Mesodermal cell (in vitro differentiated cells): Measurements from ENCODE around the gene CYB561.

Experiments
- H3K27ac ChIP-seq: 2 replicates; pipeline ENCODE4 v1.7.0; 2013; ENCODE audit warnings: mild to moderate bottlenecking, low read depth, low read length, moderate library complexity; ENCODE audit not compliant: severe bottlenecking
- H3K36me3 ChIP-seq: 2 replicates; pipeline ENCODE4 v1.7.1; 2013; ENCODE audit warnings: mild to moderate bottlenecking, low read length, moderate library complexity; ENCODE audit not compliant: control insufficient read depth, insufficient read depth
- H3K4me1 ChIP-seq: one replicate; pipeline ENCODE4 v1.7.1; 2013; ENCODE audit warnings: mild to moderate bottlenecking, low read length; ENCODE audit not compliant: insufficient read depth, control insufficient read depth, poor library complexity, severe bottlenecking
- H3K4me3 ChIP-seq: 2 replicates; pipeline ENCODE4 v1.7.0; 2013; ENCODE audit warnings: low read length, control low read depth, mild to moderate bottlenecking; ENCODE audit not compliant: insufficient read depth, poor library complexity, severe bottlenecking; ENCODE audit errors: extremely low read depth
- H3K9me3 ChIP-seq: 2 replicates; pipeline ENCODE4 v1.7.1; 2013; ENCODE audit warnings: mild to moderate bottlenecking, low read length, moderate library complexity; ENCODE audit not compliant: control insufficient read depth
- WGBS, 2 experiments: methylation state at CpG; one replicate each; pipeline ENCODE4 v1.1.5; 2013; ENCODE audit warnings: missing lambda C conversion rate in 2 of 2; ENCODE audit not compliant: insufficient coverage in 2 of 2; 5-methylcytosine and 5-hydroxymethylcytosine counted together

CYB561 gene

GRCh38 chr17:63421681-63422645, 24.1 kb downstream of the CYB561 start:
- Histone ChIP-seq H3K27ac (no peak overlapping the region), H3K9me3 (no peaks in the 10 kb centered on the region), H3K4me1 (peaks cover 12% of the 10 kb centered on the region), H3K4me3 (no peak overlapping the region), H3K36me3 (peaks cover 44% of the 10 kb centered on the region)
- 92 to 93% methylated on average over 19 to 20 of the region's 25 CpGs for WGBS, 2 experiments

GRCh38 chr17:63420868-63421680, 25.0 kb downstream of the CYB561 start:
- H3K36me3 ChIP-seq, result peaks cover 50% of the 10 kb centered on the region
- WGBS, 2 experiments, result 95 to 96% methylated on average over 24 to 25 of the region's 25 CpGs

GRCh38 chr17:63419949-63420867, 25.9 kb downstream of the CYB561 start:
- Histone ChIP-seq H3K4me3 (no peak overlapping the region), H3K9me3 (no peaks in the 10 kb centered on the region), H3K4me1 (no peaks in the 10 kb centered on the region), H3K36me3 (peaks cover 59% of the 10 kb centered on the region), H3K27ac (no peak overlapping the region)
- WGBS, 2 experiments, result 92 to 96% methylated on average over 18 to 20 of the region's 23 CpGs

More at GRCh38 chr17:63420868-63421680, 25.0 kb downstream of the CYB561 start:
- H3K9me3 ChIP-seq, result no peaks in the 10 kb centered on the region
- no peak overlapping the region for H3K4me3 ChIP-seq
- no peak overlapping the region for H3K27ac ChIP-seq
- H3K4me1 ChIP-seq, result peaks cover 5% of the 10 kb centered on the region

- H3K4me3 ChIP-seq, result no peak overlapping the region
- peaks cover 67% of the 10 kb centered on the region for H3K36me3 ChIP-seq
- 92 to 95% methylated on average over 1 to 2 of the region's 2 CpGs for WGBS, 2 experiments
- H3K4me1 ChIP-seq, result no peaks in the 10 kb centered on the region
- no peak overlapping the region for H3K27ac ChIP-seq
- no peaks in the 10 kb centered on the region for H3K9me3 ChIP-seq
These were observed 26.7 kb downstream of the CYB561 start for GRCh38 chr17:63419398-63419797.

- no peak overlapping the region for H3K27ac ChIP-seq
- no peaks in the 10 kb centered on the region for H3K4me1 ChIP-seq
- no peak overlapping the region for H3K4me3 ChIP-seq
- H3K9me3 ChIP-seq, result no peaks in the 10 kb centered on the region
- WGBS, 2 experiments, result 82 to 92% methylated on average over 3 to 7 of the region's 8 CpGs
- peaks cover 76% of the 10 kb centered on the region for H3K36me3 ChIP-seq
These were observed 27.6 kb downstream of the CYB561 start for GRCh38 chr17:63418540-63418939.

- Histone ChIP-seq H3K4me1 (no peaks in the 10 kb centered on the region), H3K27ac (no peak overlapping the region), H3K9me3 (no peaks in the 10 kb centered on the region), H3K36me3 (peaks cover 79% of the 10 kb centered on the region), H3K4me3 (no peak overlapping the region)
- WGBS, 2 experiments, result 87 to 100% methylated on average over 2 to 3 of the region's 4 CpGs
These were observed 31.9 kb downstream of the CYB561 start for GRCh38 chr17:63414222-63414621.

- no peaks in the 10 kb centered on the region for H3K4me1 ChIP-seq
- H3K27ac ChIP-seq, result no peak overlapping the region
- no CpG with 5 or more reads among the region's 3 CpGs for WGBS, 2 experiments
- H3K4me3 ChIP-seq, result no peak overlapping the region
- no peaks in the 10 kb centered on the region for H3K9me3 ChIP-seq
- peaks cover 74% of the 10 kb centered on the region for H3K36me3 ChIP-seq
These were observed 33.0 kb downstream of the CYB561 start for GRCh38 chr17:63413128-63413527.

GRCh38 chr17:63412234-63412633, 33.9 kb downstream of the CYB561 start:
- H3K9me3 ChIP-seq, result no peaks in the 10 kb centered on the region
- whole genome bisulfite sequencing, 2 experiments, result 91% methylated on average over 6 of the region's 6 CpGs
- H3K36me3 ChIP-seq, result peaks cover 73% of the 10 kb centered on the region
- H3K4me3 ChIP-seq, result no peak overlapping the region
- H3K27ac ChIP-seq, result no peak overlapping the region
- H3K4me1 ChIP-seq, result no peaks in the 10 kb centered on the region

GRCh38 chr17:63407741-63408330, 38.3 kb downstream of the CYB561 start:
- H3K9me3 ChIP-seq, result no peaks in the 10 kb centered on the region
- peaks cover 5% of the 10 kb centered on the region for H3K4me1 ChIP-seq
- WGBS, 2 experiments, result 95 to 97% methylated on average over 7 of the region's 7 CpGs
- no peak overlapping the region for H3K4me3 ChIP-seq
- peaks cover 39% of the 10 kb centered on the region for H3K36me3 ChIP-seq
- no peak overlapping the region for H3K27ac ChIP-seq
